Ovary (tissue), 9 donors: Measurements from ENCODE around the gene PDSS2. TPM values are rescaled to one million over a fixed set of nuclear protein-coding genes. Genes with fewer than 3 reads are reported as not detected.

ENCODE experiments used
- DNase-seq, 5 donors: peaks; one replicate each; pipeline ENCODE4 v3.0.0-alpha.2; 2019 to 2020
- H3K27ac ChIP-seq, 2 donors: fragments of 200-600 bp; one replicate each; pipeline versions ENCODE4 v1.5.1 to v1.8.0; 2019 to 2022
- H3K27me3 ChIP-seq: fragments of 200-600 bp; one replicate; pipeline ENCODE4 v1.8.0; 2022
- H3K36me3 ChIP-seq: fragments of 200-600 bp; sonication (generic); one replicate; pipeline ENCODE4 v1.5.1; 2019
- H3K4me1 ChIP-seq: one replicate; pipeline ENCODE4 v1.8.1; 2013; ENCODE audit warnings: mild to moderate bottlenecking, moderate library complexity; ENCODE audit not compliant: insufficient read depth
- H3K4me3 ChIP-seq: fragments of 200-600 bp; sonication (generic); one replicate; pipeline ENCODE4 v1.5.1; 2017
- H3K9me3 ChIP-seq, 2 donors: fragments of 200-600 bp in 1 of 2; sonication (generic) in 1 of 2; one replicate each; pipeline versions ENCODE4 v1.5.1 to v1.8.1; 2013 to 2019; ENCODE audit warnings: mild to moderate bottlenecking in 1 of 2, moderate library complexity in 1 of 2
- EP300 ChIP-seq: sonication (generic); formaldehyde crosslinking; IDR thresholded peaks from one replicate; pipeline ENCODE4 v1.6.1; 2017; ENCODE audit warnings: antibody characterized with exemption
- POLR2A ChIP-seq: fragments of 450-650 bp; IDR thresholded peaks from one replicate; pipeline ENCODE4 v1.6.1; 2017; ENCODE audit warnings: antibody characterized with exemption, mild to moderate bottlenecking, moderate library complexity
- WGBS, 3 donors: extraction: QIAGEN DNeasy Blood & Tissue Kit in 1 of 3; methylation state at CpG; one replicate each; pipeline versions ENCODE4 v1.1.5 to v1.1.7; 2013 to 2017; 5-methylcytosine and 5-hydroxymethylcytosine counted together
- intact Hi-C, 4 donors: fragments of 100-400 bp; cut with DNase I; formaldehyde crosslinking; loops; one replicate each; pipeline versions ENCODE4 v1.11.0 to v1.15.1; 2022 to 2023
- polyA plus RNA-seq, 2 donors: library from polyadenylated mRNA; stranded (reverse); fragments of 200-250 nt in 1 of 2; fragments of 350-450 nt in 1 of 2; fragmentation: Illumina TruSeq in 1 of 2; extraction: RNeasy Lipid Tissue Mini Kit (QIAGEN cat#74804) in 1 of 2; gene quantifications; one replicate each; pipeline ENCODE4 v1.2.3, GENCODE V29; 2013 to 2014
- total RNA-seq, 7 donors: library from RNA; depleted of rRNA in 2 of 7; stranded (reverse); fragments of >200 nt in 2 of 7; fragmentation: NEBNext Ultra II Directional in 3 of 7; extraction: Animal tissue kit (Norgen Biotek cat#: 25700) in 3 of 7; gene quantifications; one replicate each; pipeline versions ENCODE4 v1.1.0 to v1.2.4, GENCODE V29; 2016 to 2023
- TF ChIP-seq, protein P1 (sequence below), 3 donors: fragments of 450-650 bp in 2 of 3; fragments of 200-600 bp in 1 of 3; IDR thresholded peaks; one replicate each; pipeline versions ENCODE4 v1.5.1 to v1.8.0; 2016 to 2022; ENCODE audit warnings: antibody characterized with exemption in 3 of 3, mild to moderate bottlenecking in 1 of 3
- donor health status: DM: no; HTN: no; CAD: no; lungs with moderate emphysema.
- donor health status: DM: no; HTN: no; CAD: no.
- donor health status: Bipolar disorder and iron deficiency.
- donor health status: DM: yes; HTN: yes; CAD: no.
- donor health status: DM: no; HTN: no; CAD: no.
- donor health status: DM: yes; HTN: yes; CAD: no.

PDSS2 gene
- total and polyA plus RNA-seq, 9 donors, result 8.2 to 17.5 (median 12.0) TPM

DNA sequence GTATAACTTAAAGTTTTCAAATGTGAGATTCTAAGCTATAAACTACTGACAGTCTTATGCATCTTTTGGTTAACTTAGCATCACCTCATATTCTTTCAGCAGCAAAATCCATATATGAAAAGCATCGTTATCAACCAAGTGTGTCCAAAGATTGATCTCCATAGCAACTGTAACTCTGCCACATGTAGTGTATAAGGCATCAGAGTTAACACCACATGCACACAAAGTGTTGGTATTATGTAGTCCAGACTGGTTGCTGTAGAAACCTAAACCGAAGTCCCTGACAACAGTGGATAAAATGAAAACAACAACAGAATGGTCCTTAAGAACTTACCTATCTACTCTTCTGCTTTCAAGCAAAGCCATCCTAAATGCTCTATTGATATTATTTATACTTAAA lies 39.6 kb downstream of the PDSS2 start:
- 67 to 75% (median 68%) methylated on average over 2 of the region's 2 CpGs for WGBS, 3 donors
- intact Hi-C loops, result no loop called here

DNA sequence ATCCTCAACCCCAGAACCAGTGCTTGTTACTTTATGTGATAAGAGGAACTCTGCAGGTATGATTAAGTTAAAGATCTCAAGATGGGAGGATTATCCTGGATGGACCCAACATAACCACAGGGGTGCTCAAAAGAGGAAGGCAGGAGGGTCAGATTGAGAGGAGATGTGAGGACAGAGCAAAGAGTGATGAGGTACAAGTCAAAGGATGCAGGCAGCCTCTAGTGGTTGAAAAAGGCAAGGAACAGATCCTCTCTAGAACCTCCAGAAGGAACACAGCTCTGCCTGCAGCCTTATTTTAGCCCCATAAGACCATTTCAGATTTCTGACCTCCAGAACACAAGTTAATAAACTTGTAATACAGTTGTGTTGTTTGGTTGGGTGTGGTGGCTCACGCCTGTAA lies 41.2 kb downstream of the PDSS2 start:
- Histone ChIP-seq H3K9me3 (no peaks in the 10 kb centered on the region), H3K4me3 (no peak overlapping the region), H3K36me3 (no peaks in the 10 kb centered on the region), H3K27me3 (no peaks in the 10 kb centered on the region), H3K4me1 (no peaks in the 10 kb centered on the region), H3K27ac (no peak overlapping the region)
- intact Hi-C loops, result no loop called here
- TF ChIP-seq, protein P1, sequence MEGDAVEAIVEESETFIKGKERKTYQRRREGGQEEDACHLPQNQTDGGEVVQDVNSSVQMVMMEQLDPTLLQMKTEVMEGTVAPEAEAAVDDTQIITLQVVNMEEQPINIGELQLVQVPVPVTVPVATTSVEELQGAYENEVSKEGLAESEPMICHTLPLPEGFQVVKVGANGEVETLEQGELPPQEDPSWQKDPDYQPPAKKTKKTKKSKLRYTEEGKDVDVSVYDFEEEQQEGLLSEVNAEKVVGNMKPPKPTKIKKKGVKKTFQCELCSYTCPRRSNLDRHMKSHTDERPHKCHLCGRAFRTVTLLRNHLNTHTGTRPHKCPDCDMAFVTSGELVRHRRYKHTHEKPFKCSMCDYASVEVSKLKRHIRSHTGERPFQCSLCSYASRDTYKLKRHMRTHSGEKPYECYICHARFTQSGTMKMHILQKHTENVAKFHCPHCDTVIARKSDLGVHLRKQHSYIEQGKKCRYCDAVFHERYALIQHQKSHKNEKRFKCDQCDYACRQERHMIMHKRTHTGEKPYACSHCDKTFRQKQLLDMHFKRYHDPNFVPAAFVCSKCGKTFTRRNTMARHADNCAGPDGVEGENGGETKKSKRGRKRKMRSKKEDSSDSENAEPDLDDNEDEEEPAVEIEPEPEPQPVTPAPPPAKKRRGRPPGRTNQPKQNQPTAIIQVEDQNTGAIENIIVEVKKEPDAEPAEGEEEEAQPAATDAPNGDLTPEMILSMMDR (IDR thresholded peaks at IDR 0.05), result no peak
- no peak for TF ChIP-seq POLR2A
- TF ChIP-seq EP300, result no peak
- DNase-seq, result no peak
- WGBS, 3 donors, result 95 to 100% (median 96%) methylated on average over 1 of the region's 1 CpG

More for the DNA sequence above, 39.6 kb downstream of the PDSS2 start:
- Histone ChIP-seq H3K36me3 (no peaks in the 10 kb centered on the region), H3K4me3 (no peak overlapping the region), H3K9me3 (no peaks in the 10 kb centered on the region), H3K27ac (no peak overlapping the region), H3K4me1 (no peaks in the 10 kb centered on the region), H3K27me3 (no peaks in the 10 kb centered on the region)
- TF ChIP-seq POLR2A (no peak), EP300 (no peak)
- TF ChIP-seq, protein P1 (IDR thresholded peaks at IDR 0.05), result no peak
- no peak for DNase-seq

DNA sequence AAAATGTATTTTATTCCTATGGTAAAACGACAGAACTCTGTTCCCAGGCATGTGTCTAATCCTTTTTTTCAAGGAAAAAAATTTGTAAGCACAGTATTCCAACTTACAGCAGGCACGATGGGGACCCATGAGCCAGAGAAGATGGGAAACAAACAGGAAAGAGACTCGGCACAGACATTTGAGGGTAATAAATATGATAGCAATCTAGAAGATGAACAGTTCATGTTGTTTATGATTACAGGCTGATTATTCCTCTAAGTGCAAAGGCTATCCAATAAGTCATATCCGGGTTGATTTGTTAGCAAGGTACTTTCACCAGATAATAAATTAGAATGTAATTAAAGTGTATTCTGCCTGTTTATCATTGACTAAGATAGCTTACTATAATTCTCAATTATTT lies 43.2 kb downstream of the PDSS2 start:
- Histone ChIP-seq H3K27me3 (no peaks in the 10 kb centered on the region), H3K9me3 (no peaks in the 10 kb centered on the region), H3K4me3 (no peak overlapping the region), H3K4me1 (no peaks in the 10 kb centered on the region), H3K27ac (no peak overlapping the region), H3K36me3 (no peaks in the 10 kb centered on the region)
- 78 to 84% (median 83%) methylated on average over 4 of the region's 4 CpGs for WGBS, 3 donors
- no peak for TF ChIP-seq EP300
- TF ChIP-seq, protein P1 (IDR thresholded peaks at IDR 0.05), result no peak
- no peak for TF ChIP-seq POLR2A
- intact Hi-C loops, result no loop called here
- no peak for DNase-seq

DNA sequence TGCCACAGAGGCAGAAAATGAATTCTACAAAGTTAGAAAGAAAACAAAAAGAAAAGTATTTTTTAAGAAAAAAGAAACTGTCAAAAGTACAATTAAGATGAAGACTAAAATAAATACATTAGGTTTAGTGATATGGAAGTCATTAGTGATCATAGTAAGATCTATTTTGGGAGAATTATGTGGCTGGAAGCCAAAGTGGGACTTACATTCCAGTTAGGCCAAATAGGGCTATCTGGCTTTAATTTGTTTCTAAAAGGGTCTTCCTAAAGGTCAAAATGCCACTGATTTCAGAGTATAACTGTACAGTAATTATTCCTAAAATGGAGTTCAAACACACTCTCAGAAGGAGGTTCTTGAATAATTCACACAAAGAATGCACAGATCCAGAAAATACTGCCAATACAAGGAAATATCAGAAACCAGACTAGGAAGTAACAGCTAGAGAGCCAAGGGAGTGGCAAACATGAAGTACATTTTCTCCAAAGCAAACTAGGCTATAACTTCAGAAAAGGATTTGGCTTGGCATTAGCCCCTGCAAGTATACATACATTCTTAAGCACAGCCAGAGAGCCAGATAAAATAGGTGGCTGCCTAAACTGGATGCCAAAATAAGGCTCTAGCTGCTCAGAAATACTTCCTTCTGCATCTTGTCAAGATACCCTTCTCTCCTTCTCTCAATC lies 45.3 kb downstream of the PDSS2 start:
- Histone ChIP-seq H3K4me1 (no peaks in the 10 kb centered on the region), H3K36me3 (no peaks in the 10 kb centered on the region), H3K4me3 (no peak overlapping the region), H3K27ac (no peak overlapping the region), H3K9me3 (no peaks in the 10 kb centered on the region), H3K27me3 (no peaks in the 10 kb centered on the region)
- intact Hi-C loops, result no loop called here
- no peak for DNase-seq
- TF ChIP-seq EP300 (no peak), POLR2A (no peak)
- TF ChIP-seq, protein P1 (IDR thresholded peaks at IDR 0.05), result no peak
